SH-SY5Y (cell line): ENCODE data around the gene IFI27.

Source experiments
- GATA2 ChIP-seq: IDR thresholded peaks from 2 replicates; pipeline ENCODE4 v1.6.1; 2011; ENCODE audit warnings: mild to moderate bottlenecking, low read depth, low read length
- GATA3 ChIP-seq: IDR thresholded peaks from 2 replicates; pipeline ENCODE4 v1.6.1; 2011; ENCODE audit warnings: low read depth, mild to moderate bottlenecking, low read length, moderate library complexity

DNA sequence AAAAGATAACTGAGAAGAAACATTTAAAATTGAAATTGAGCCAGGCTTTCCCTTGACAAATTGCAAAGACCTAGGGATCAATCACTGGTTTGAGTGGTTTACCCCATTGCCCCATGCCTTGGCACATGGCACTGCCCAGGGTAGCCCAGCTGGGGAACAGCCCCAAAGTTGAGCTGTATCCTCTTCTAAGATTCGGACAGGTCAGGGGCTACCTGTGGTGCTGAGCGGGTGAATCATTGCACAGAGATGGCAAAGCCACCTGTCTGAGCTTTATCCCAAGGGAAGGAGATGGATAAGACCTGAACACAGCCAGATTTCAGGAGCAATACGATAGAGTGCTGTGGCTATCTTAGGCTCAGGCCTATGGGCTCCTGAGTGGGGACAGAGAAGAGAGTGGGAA is 11.9 kb downstream of the IFI27 start:
- TF ChIP-seq GATA3 (no peak), GATA2 (no peak)
